GM18508 (cell line): ENCODE measurements around the gene XPNPEP2.

Experiments used
- ATAC-seq: cut with Tn5 transposase; IDR thresholded peaks from one replicate; pipeline ENCODE4 v1.9.1; 2021; ENCODE audit warnings: moderate number of reproducible peaks; ENCODE audit not compliant: insufficient read depth, unreplicated experiment

The XPNPEP2 gene

GRCh38 chrX:129738466-129739308, at the start of gene XPNPEP2:
Gene XPNPEP2, plus strand, starts transcription at chrX:129738979. Its CDS starts 235 bp downstream, at chrX:129739214.
- ATAC-seq, result no peak

GRCh38 chrX:129689796-129690195, 49.0 kb upstream of the XPNPEP2 start:
- ATAC-seq, result no peak

GRCh38 chrX:129690435-129690834, 48.3 kb upstream of the XPNPEP2 start:
- ATAC-seq, result no peak

GRCh38 chrX:129693354-129693753, 45.4 kb upstream of the XPNPEP2 start:
- ATAC-seq, result no peak

GRCh38 chrX:129694805-129695204, 44.0 kb upstream of the XPNPEP2 start:
- no peak for ATAC-seq

GRCh38 chrX:129695535-129695934, 43.2 kb upstream of the XPNPEP2 start:
- no peak for ATAC-seq

- no peak for ATAC-seq
Measured at GRCh38 chrX:129695937-129696336, 42.8 kb upstream of the XPNPEP2 start.

GRCh38 chrX:129696463-129697155, 42.2 kb upstream of the XPNPEP2 start:
- ATAC-seq, result no peak

- ATAC-seq, result no peak
Measured at GRCh38 chrX:129697204-129697829, 41.5 kb upstream of the XPNPEP2 start.

- no peak for ATAC-seq
Measured at GRCh38 chrX:129698150-129698549, 40.6 kb upstream of the XPNPEP2 start.

GRCh38 chrX:129700536-129700935, 38.2 kb upstream of the XPNPEP2 start:
- no peak for ATAC-seq

- ATAC-seq, result no peak
Measured at GRCh38 chrX:129701624-129702069, 37.1 kb upstream of the XPNPEP2 start.

GRCh38 chrX:129704491-129704890, 34.3 kb upstream of the XPNPEP2 start:
- no peak for ATAC-seq

GRCh38 chrX:129705377-129705925, 33.3 kb upstream of the XPNPEP2 start:
- ATAC-seq, result no peak

GRCh38 chrX:129705988-129706387, 32.8 kb upstream of the XPNPEP2 start:
- ATAC-seq, result no peak

- no peak for ATAC-seq
Measured at GRCh38 chrX:129706400-129707072, 32.2 kb upstream of the XPNPEP2 start.

- ATAC-seq, result no peak
Measured at GRCh38 chrX:129714581-129714980, 24.2 kb upstream of the XPNPEP2 start.

GRCh38 chrX:129716507-129716906, 22.3 kb upstream of the XPNPEP2 start:
- no peak for ATAC-seq

- no peak for ATAC-seq
Measured at GRCh38 chrX:129717892-129718291, 20.9 kb upstream of the XPNPEP2 start.

GRCh38 chrX:129718676-129719075, 20.1 kb upstream of the XPNPEP2 start:
- no peak for ATAC-seq
